ENCODE data around the gene ABHD8. TPM values are rescaled to one million over a fixed set of nuclear protein-coding genes. Genes with fewer than 3 reads are reported as not detected.

ABHD8 gene
- total and polyA plus RNA-seq, 2 of the 13 experiments (the other 11 are each of a cell fraction or from before 2014, with no cell fraction given), result 6.3 to 7.2 TPM

DNA sequence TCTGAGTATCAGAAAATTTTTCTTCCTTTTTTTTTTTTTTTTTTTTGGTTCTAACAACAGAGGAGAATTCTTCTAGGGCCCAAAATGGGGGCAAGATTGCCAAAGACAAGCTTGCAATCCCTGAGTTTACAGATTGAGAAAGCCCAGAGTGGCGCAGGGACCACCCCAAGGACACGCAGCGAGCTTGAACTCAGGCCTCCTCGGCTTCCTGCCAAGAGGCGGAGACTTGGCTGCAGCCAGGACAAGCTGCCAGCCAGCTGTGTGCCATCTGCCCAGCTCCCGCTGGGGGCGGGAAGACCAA, 1.9 kb upstream of the ABHD8 start (continued):
- TF ChIP-seq, protein P1, sequence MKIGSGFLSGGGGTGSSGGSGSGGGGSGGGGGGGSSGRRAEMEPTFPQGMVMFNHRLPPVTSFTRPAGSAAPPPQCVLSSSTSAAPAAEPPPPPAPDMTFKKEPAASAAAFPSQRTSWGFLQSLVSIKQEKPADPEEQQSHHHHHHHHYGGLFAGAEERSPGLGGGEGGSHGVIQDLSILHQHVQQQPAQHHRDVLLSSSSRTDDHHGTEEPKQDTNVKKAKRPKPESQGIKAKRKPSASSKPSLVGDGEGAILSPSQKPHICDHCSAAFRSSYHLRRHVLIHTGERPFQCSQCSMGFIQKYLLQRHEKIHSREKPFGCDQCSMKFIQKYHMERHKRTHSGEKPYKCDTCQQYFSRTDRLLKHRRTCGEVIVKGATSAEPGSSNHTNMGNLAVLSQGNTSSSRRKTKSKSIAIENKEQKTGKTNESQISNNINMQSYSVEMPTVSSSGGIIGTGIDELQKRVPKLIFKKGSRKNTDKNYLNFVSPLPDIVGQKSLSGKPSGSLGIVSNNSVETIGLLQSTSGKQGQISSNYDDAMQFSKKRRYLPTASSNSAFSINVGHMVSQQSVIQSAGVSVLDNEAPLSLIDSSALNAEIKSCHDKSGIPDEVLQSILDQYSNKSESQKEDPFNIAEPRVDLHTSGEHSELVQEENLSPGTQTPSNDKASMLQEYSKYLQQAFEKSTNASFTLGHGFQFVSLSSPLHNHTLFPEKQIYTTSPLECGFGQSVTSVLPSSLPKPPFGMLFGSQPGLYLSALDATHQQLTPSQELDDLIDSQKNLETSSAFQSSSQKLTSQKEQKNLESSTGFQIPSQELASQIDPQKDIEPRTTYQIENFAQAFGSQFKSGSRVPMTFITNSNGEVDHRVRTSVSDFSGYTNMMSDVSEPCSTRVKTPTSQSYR (CRISPR knock-in tag; IDR thresholded peaks at IDR 0.05; ENCODE audit: borderline replicate concordance), result peak; percentile 36; the same call in 1 of the 2 replicates
- TF ChIP-seq ZBTB42 (CRISPR knock-in tag; IDR thresholded peaks at IDR 0.05) (peak; percentile 98), ZBTB2 (CRISPR knock-in tag; IDR thresholded peaks at IDR 0.05; ENCODE audit: low read depth) (peak; percentile 18; the same call in 1 of the 2 replicates), KDM5B (CRISPR knock-in tag; IDR thresholded peaks at IDR 0.05; ENCODE audit: borderline replicate concordance) (peak; percentile 17; the same call in 1 of the 2 replicates), SMAD1 (CRISPR knock-in tag; IDR thresholded peaks at IDR 0.05; ENCODE audit: borderline replicate concordance, low read depth) (no peak), RCOR2 (CRISPR knock-in tag; IDR thresholded peaks at IDR 0.05) (peak; percentile 67; the same call in 1 of the 2 replicates), ZFP36 (IDR thresholded peaks at IDR 0.05; ENCODE audit: borderline replicate concordance, low read depth, low read length, partially characterized antibody) (peak; percentile 89), MBNL3 (CRISPR knock-in tag; conservative IDR thresholded peaks at IDR 0.05) (no peak), ATRX (CRISPR knock-in tag; IDR thresholded peaks at IDR 0.05; ENCODE audit: borderline replicate concordance) (no peak), ZNF749 (CRISPR knock-in tag; IDR thresholded peaks at IDR 0.05; ENCODE audit: borderline replicate concordance) (no peak), ZNF292 (CRISPR knock-in tag; IDR thresholded peaks at IDR 0.05; ENCODE audit: borderline replicate concordance, low read depth) (peak; percentile 4; the same call in 1 of the 2 replicates), ZNF12 (CRISPR knock-in tag; IDR thresholded peaks at IDR 0.05) (peak; percentile 41; the same call in 1 of the 2 replicates), BHLHE40 (IDR thresholded peaks at IDR 0.05; ENCODE audit: low read length) (peak; percentile 8; the same call in 1 of the 2 replicates), ZNF605 (CRISPR knock-in tag; IDR thresholded peaks at IDR 0.05) (no peak)
